ENCODE data around the gene TSPAN18. TPM values are rescaled to one million over a fixed set of nuclear protein-coding genes. Genes with fewer than 3 reads are reported as not detected.

TSPAN18 gene
- total and polyA plus RNA-seq, 2 experiments from 2014 or later, result 9.5 to 21.5 TPM

DNA sequence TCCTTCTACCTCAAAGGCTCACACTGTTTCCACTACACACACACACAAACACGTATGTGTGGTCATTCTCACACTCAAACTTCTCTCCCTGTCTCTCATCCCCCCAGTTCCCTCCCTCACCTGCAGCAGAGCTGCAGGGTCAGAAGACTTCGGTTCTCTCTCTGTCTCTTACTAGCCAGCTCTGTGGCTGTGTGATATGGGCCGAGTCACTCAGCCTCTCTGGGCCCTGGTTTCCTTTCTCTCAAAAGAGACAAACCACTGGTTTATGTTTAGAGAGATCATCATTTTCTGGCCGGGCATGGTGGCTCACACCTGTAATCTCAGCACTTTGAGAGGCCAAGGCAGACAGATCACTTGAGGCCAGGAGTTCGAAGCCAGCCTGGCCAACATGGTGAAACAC is 21.1 kb downstream of the TSPAN18 start:
- Histone ChIP-seq H3K27ac (no peak overlapping the region), H4K20me1 (ENCODE audit: insufficient read depth, poor library complexity, severe bottlenecking) (no peaks in the 10 kb centered on the region), H3K4me2 (no peak overlapping the region), H3K79me2 (peaks cover 14% of the 10 kb centered on the region), H3K36me3 (replicated peaks; ENCODE audit: insufficient read depth, low read depth) (no peaks in the 10 kb centered on the region), H2AFZ (no peak overlapping the region), H3K27me3 (no peaks in the 10 kb centered on the region), H3K9me2 (replicated peaks; ENCODE audit: insufficient read depth) (no peaks in the 10 kb centered on the region), H3K4me3 (no peak overlapping the region), H3K4me1 (ENCODE audit: insufficient read depth) (peaks cover 14% of the 10 kb centered on the region), H3K9me3 (ENCODE audit: low read depth) (no peaks in the 10 kb centered on the region)
- 96% methylated on average over 5 of the region's 5 CpGs for WGBS (ENCODE audit: low lambda C conversion rate, missing lambda C conversion rate)
- TF ChIP-seq EZH2phosphoT487 (IDR thresholded peaks at IDR 0.05; ENCODE audit: low read depth, severe bottlenecking, unreplicated experiment) (no peak), CTCF (IDR thresholded peaks at IDR 0.05; ENCODE audit: poor library complexity) (no peak), EZH2 (IDR thresholded peaks at IDR 0.05; ENCODE audit: borderline replicate concordance) (no peak)
- DNase-seq (ENCODE audit: low spot score), result no peak

DNA sequence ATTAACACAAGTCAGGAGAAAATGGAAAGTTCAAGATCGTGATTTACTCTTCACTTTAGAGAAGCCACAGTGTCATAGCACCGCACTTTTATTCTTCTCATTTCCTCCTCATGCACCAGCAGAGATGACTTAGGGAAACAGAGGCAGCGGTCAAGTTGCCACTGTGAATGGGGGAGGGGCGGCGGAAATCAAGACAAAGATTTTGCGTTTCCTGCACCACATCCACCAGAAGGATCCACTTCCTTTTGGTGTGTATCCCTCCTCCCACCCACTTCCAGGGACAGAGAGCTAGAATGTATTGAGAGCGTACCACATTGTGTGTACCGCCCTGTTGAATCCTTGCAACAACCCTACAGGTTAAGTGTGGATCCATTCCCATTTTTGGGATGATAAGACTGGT is 21.8 kb downstream of the TSPAN18 start:
- Histone ChIP-seq H3K27ac (no peak overlapping the region), H4K20me1 (ENCODE audit: insufficient read depth, poor library complexity, severe bottlenecking) (no peaks in the 10 kb centered on the region), H3K4me1 (ENCODE audit: insufficient read depth) (peaks cover 19% of the 10 kb centered on the region), H3K9me2 (replicated peaks; ENCODE audit: insufficient read depth) (no peaks in the 10 kb centered on the region), H3K27me3 (no peaks in the 10 kb centered on the region), H3K36me3 (replicated peaks; ENCODE audit: insufficient read depth, low read depth) (no peaks in the 10 kb centered on the region), H2AFZ (no peak overlapping the region), H3K4me2 (no peak overlapping the region), H3K4me3 (no peak overlapping the region), H3K9me3 (ENCODE audit: low read depth) (no peaks in the 10 kb centered on the region), H3K79me2 (peaks cover 14% of the 10 kb centered on the region)
- 91% methylated on average over 8 of the region's 8 CpGs for WGBS (ENCODE audit: low lambda C conversion rate, missing lambda C conversion rate)
- TF ChIP-seq EZH2phosphoT487 (IDR thresholded peaks at IDR 0.05; ENCODE audit: low read depth, severe bottlenecking, unreplicated experiment) (no peak), EZH2 (IDR thresholded peaks at IDR 0.05; ENCODE audit: borderline replicate concordance) (no peak), CTCF (IDR thresholded peaks at IDR 0.05; ENCODE audit: poor library complexity) (no peak)
- DNase-seq (ENCODE audit: low spot score), result no peak

DNA sequence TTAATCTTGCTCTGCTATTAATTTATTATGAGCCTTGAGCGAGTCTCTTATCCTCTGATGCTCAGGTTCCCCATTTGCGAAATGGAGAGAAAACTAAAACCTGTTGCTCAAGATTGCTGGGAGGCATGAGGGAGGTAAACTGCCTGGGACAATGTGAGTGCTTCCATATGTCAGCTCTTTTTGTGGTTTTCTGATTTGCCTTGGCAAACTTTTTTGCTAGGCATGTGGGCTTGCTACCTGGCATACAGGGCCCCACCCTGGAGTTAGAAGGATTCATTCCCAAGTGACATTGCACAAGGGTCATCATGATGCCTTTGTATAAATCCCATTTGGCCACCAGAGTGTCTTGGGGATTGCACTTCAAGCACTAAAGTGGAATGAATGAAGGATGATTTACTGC is 22.4 kb downstream of the TSPAN18 start:
- Histone ChIP-seq H3K27ac (no peak overlapping the region), H3K9me3 (ENCODE audit: low read depth) (no peaks in the 10 kb centered on the region), H3K9me2 (replicated peaks; ENCODE audit: insufficient read depth) (no peaks in the 10 kb centered on the region), H3K27me3 (no peaks in the 10 kb centered on the region), H4K20me1 (ENCODE audit: insufficient read depth, poor library complexity, severe bottlenecking) (no peaks in the 10 kb centered on the region), H3K4me1 (ENCODE audit: insufficient read depth) (peaks cover 20% of the 10 kb centered on the region), H3K4me3 (no peak overlapping the region), H3K4me2 (no peak overlapping the region), H3K36me3 (replicated peaks; ENCODE audit: insufficient read depth, low read depth) (no peaks in the 10 kb centered on the region), H3K79me2 (peaks cover 14% of the 10 kb centered on the region), H2AFZ (no peak overlapping the region)
- 81% methylated on average over 2 of the region's 2 CpGs for WGBS (ENCODE audit: low lambda C conversion rate, missing lambda C conversion rate)
- TF ChIP-seq EZH2 (IDR thresholded peaks at IDR 0.05; ENCODE audit: borderline replicate concordance) (no peak), CTCF (IDR thresholded peaks at IDR 0.05; ENCODE audit: poor library complexity) (no peak), EZH2phosphoT487 (IDR thresholded peaks at IDR 0.05; ENCODE audit: low read depth, severe bottlenecking, unreplicated experiment) (no peak)
- DNase-seq (ENCODE audit: low spot score), result no peak
